ENCODE measurements around the gene KREMEN2. TPM values are rescaled to one million over a fixed set of nuclear protein-coding genes. Genes with fewer than 3 reads are reported as not detected.

KREMEN2 gene
- total RNA-seq, 2 experiments from 2014 or later: not detected

GRCh38 chr16:2950773-2951172 lies 13.3 kb upstream of the KREMEN2 start:
- intact Hi-C loops (cut with DNase I, micrococcal nuclease): no loop called here
- Mint-ChIP-seq H3K36me3 (ENCODE audit: low read depth) (peaks cover 16% of the 10 kb centered on the region), H3K27ac (no peak overlapping the region), H3K4me3 (no peak overlapping the region), H3K4me1 (ENCODE audit: low read depth) (no peaks in the 10 kb centered on the region), H3K27me3 (no peaks in the 10 kb centered on the region), H3K9me3 (no peaks in the 10 kb centered on the region)
- Histone ChIP-seq H3K4me3 (ENCODE audit: low read length) (no peak overlapping the region), H3K27me3 (ENCODE audit: control insufficient read depth in 1 of 2, insufficient read depth in 2 of 2, low read length in 2 of 2) (peaks cover 4 to 5% of the 10 kb centered on the region in 2 experiments), H3K9me3 (ENCODE audit: control insufficient read depth in 1 of 2, insufficient read depth in 1 of 2, low read length in 2 of 2) (peaks cover 0 to 3% of the 10 kb centered on the region in 2 experiments), H3K4me1 (ENCODE audit: insufficient read depth, low read length) (peaks cover under 1% of the 10 kb centered on the region), H3K36me3 (ENCODE audit: insufficient read depth, low read length) (no peaks in the 10 kb centered on the region), H3K27ac (ENCODE audit: low read depth in 1 of 2, low read length in 2 of 2) (no peak overlapping the region)
- ChIA-PET CTCF (no interaction called here), POLR2A (no interaction called here)
- DNase-seq: no peak
- no peak for ATAC-seq (ENCODE audit: poor library complexity)
- TF ChIP-seq CTCF (IDR thresholded peaks at IDR 0.05): no peak

- Histone ChIP-seq H3K36me3 (ENCODE audit: insufficient read depth, low read length) (no peaks in the 10 kb centered on the region), H3K27me3 (ENCODE audit: control insufficient read depth in 1 of 2, insufficient read depth in 2 of 2, low read length in 2 of 2) (peaks cover 15 to 20% of the 10 kb centered on the region in 2 experiments), H3K4me1 (ENCODE audit: insufficient read depth, low read length) (peaks cover 6% of the 10 kb centered on the region), H3K9me3 (ENCODE audit: control insufficient read depth in 1 of 2, insufficient read depth in 1 of 2, low read length in 2 of 2) (peaks cover 0 to 10% of the 10 kb centered on the region in 2 experiments), H3K4me3 (ENCODE audit: low read length) (no peak overlapping the region), H3K27ac (ENCODE audit: low read depth in 1 of 2, low read length in 2 of 2) (no peak overlapping the region)
- DNase-seq (peak in 1 of 14 experiments; percentile 19), ATAC-seq (ENCODE audit: poor library complexity) (no peak)
- H3K27me3 Mint-ChIP-seq: peaks cover 10% of the 10 kb centered on the region
- H3K27ac Mint-ChIP-seq: no peak overlapping the region
- peaks cover 8% of the 10 kb centered on the region for H3K36me3 Mint-ChIP-seq (ENCODE audit: low read depth)
- no peaks in the 10 kb centered on the region for H3K4me1 Mint-ChIP-seq (ENCODE audit: low read depth)
- POLR2A ChIA-PET: no interaction called here
- no peak overlapping the region for H3K4me3 Mint-ChIP-seq
- no peak for TF ChIP-seq CTCF (IDR thresholded peaks at IDR 0.05)
- intact Hi-C loops (cut with DNase I, micrococcal nuclease): no loop called here
- CTCF ChIA-PET: no interaction called here
- no peaks in the 10 kb centered on the region for H3K9me3 Mint-ChIP-seq
These were observed 11.4 kb upstream of the KREMEN2 start for GRCh38 chr16:2952679-2953078.

- ChIA-PET CTCF (no interaction called here), POLR2A (no interaction called here)
- H3K27me3 Mint-ChIP-seq: peaks cover 10% of the 10 kb centered on the region
- intact Hi-C loops (cut with DNase I, micrococcal nuclease): no loop called here
- peaks cover 6% of the 10 kb centered on the region for H3K4me1 ChIP-seq (ENCODE audit: insufficient read depth, low read length)
- TF ChIP-seq CTCF (IDR thresholded peaks at IDR 0.05): no peak
- no peaks in the 10 kb centered on the region for H3K36me3 ChIP-seq (ENCODE audit: insufficient read depth, low read length)
- H3K9me3 Mint-ChIP-seq: no peaks in the 10 kb centered on the region
- H3K36me3 Mint-ChIP-seq (ENCODE audit: low read depth): peaks cover 8% of the 10 kb centered on the region
- no peak overlapping the region for H3K4me3 Mint-ChIP-seq
- H3K4me1 Mint-ChIP-seq (ENCODE audit: low read depth): no peaks in the 10 kb centered on the region
- DNase-seq (peak in 1 of 14 experiments; percentile 17), ATAC-seq (ENCODE audit: poor library complexity) (no peak)
- H3K4me3 ChIP-seq (ENCODE audit: low read length): no peak overlapping the region
- peaks cover 0 to 8% of the 10 kb centered on the region in 2 experiments for H3K9me3 ChIP-seq (ENCODE audit: control insufficient read depth in 1 of 2, insufficient read depth in 1 of 2, low read length in 2 of 2)
- no peak overlapping the region for H3K27ac ChIP-seq (ENCODE audit: low read depth in 1 of 2, low read length in 2 of 2)
- H3K27ac Mint-ChIP-seq: no peak overlapping the region
- peaks cover 15 to 20% of the 10 kb centered on the region in 2 experiments for H3K27me3 ChIP-seq (ENCODE audit: control insufficient read depth in 1 of 2, insufficient read depth in 2 of 2, low read length in 2 of 2)
These were observed 10.1 kb upstream of the KREMEN2 start for GRCh38 chr16:2953706-2954627.
